Coronary artery (tissue), 2 donors: ENCODE data around the gene PPT2.
A peak's percentile ranks its signal among the peaks of the same experiment; 100 is the strongest.

Experiments
- DNase-seq: peaks from one replicate; pipeline ENCODE4 v3.0.0-alpha.2; 2017; ENCODE audit warnings: low spot score
- H3K27ac ChIP-seq, 2 donors: fragments of 200-600 bp; sonication (generic); one replicate each; pipeline ENCODE4 v1.5.1; 2016 to 2019
- H3K4me3 ChIP-seq: fragments of 200-600 bp; sonication (generic); 2 replicates; pipeline ENCODE4 v1.5.1; 2016; ENCODE audit warnings: mild to moderate bottlenecking, moderate library complexity
- TF ChIP-seq, protein P1 (sequence below): fragments of 200-600 bp; sonication (generic); IDR thresholded peaks from one replicate; pipeline ENCODE4 v1.5.1; 2019; ENCODE audit warnings: antibody characterized with exemption

The PPT2 gene

GRCh38 chr6:32176476-32177182 is 22.7 kb downstream of the PPT2 start:
- Histone ChIP-seq H3K27ac (peak overlapping the region; percentile 89 to 95), H3K4me3 (peak overlapping the region; percentile 95)
- no peak for DNase-seq
- TF ChIP-seq, protein P1, sequence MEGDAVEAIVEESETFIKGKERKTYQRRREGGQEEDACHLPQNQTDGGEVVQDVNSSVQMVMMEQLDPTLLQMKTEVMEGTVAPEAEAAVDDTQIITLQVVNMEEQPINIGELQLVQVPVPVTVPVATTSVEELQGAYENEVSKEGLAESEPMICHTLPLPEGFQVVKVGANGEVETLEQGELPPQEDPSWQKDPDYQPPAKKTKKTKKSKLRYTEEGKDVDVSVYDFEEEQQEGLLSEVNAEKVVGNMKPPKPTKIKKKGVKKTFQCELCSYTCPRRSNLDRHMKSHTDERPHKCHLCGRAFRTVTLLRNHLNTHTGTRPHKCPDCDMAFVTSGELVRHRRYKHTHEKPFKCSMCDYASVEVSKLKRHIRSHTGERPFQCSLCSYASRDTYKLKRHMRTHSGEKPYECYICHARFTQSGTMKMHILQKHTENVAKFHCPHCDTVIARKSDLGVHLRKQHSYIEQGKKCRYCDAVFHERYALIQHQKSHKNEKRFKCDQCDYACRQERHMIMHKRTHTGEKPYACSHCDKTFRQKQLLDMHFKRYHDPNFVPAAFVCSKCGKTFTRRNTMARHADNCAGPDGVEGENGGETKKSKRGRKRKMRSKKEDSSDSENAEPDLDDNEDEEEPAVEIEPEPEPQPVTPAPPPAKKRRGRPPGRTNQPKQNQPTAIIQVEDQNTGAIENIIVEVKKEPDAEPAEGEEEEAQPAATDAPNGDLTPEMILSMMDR = no peak

DNA sequence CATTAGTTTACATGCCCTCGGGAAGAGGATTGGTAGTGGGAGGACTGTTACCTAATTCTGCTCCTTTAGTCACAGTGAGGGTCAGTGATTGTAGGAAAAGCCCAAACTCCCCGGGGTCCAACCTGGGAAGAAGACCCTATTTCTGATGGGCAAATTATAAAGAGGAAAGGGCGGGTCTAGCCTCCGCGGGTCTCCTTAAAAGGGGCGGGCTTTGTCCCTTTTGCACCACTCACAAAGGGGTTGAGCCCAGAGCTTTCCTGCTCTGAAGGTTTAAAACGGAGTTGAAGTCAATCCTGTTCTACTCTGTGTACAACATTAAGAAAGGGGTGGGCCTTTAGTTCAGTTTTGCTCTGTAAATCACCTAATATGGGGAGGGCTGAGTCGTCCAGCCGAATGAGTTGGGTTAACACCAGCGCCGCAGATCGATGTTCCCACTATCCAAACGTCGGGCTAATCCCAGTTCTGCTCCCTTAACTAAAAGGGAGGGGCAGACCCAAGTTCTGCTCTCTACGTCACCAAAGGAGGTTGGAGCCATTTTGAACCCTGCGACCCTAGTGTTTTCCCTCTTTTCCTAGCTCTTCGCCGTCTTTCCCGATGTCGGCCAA is 23.3 kb downstream of the PPT2 start:
- no peak for DNase-seq
- Histone ChIP-seq H3K4me3 (peak overlapping the region; percentile 95), H3K27ac (peak overlapping the region; percentile 89 to 95)
- TF ChIP-seq, protein P1 = no peak

DNA sequence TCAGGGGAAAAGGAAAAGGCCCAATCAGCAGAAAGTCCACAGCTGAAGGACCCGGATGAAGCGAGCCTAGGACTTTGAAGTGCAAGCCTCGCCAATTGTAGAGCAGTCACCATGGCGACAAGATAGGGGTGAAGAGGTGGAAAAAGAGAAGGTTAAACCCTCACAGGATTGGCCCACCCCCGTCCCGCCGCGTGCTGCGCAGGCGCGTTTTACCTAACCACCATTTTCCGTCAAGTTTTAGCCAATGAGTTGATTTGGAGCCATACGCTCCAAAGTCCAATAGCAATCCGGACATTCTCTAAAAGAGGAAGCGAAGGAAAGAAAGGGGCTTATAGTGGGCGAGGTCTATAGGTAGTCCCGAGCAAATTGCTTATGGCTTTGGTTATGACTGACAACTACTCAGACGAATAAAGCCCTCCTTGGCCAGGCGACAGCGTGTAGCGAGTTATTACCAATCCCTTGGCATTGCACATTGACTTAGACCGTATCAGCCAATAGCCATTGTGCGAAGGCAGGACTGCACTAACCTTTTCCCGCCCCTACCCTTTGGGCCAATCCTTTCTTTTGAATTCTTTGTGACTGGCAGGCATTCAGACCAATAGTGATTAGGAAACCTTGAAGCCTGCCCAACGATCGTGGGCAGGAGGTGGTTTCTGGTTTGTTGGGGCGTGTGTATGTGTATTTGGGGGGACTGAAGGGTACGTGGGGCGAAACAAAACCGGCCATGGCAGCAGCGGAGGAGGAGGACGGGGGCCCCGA is 24.0 kb downstream of the PPT2 start, which contains the start of gene RNF5:
TSS of gene RNF5 (plus strand) at position 618 of the 759 bp plus-strand sequence. CDS start at position 725, 107 bp downstream.
- TF ChIP-seq, protein P1 = no peak
- DNase-seq = peak; percentile 99

DNA sequence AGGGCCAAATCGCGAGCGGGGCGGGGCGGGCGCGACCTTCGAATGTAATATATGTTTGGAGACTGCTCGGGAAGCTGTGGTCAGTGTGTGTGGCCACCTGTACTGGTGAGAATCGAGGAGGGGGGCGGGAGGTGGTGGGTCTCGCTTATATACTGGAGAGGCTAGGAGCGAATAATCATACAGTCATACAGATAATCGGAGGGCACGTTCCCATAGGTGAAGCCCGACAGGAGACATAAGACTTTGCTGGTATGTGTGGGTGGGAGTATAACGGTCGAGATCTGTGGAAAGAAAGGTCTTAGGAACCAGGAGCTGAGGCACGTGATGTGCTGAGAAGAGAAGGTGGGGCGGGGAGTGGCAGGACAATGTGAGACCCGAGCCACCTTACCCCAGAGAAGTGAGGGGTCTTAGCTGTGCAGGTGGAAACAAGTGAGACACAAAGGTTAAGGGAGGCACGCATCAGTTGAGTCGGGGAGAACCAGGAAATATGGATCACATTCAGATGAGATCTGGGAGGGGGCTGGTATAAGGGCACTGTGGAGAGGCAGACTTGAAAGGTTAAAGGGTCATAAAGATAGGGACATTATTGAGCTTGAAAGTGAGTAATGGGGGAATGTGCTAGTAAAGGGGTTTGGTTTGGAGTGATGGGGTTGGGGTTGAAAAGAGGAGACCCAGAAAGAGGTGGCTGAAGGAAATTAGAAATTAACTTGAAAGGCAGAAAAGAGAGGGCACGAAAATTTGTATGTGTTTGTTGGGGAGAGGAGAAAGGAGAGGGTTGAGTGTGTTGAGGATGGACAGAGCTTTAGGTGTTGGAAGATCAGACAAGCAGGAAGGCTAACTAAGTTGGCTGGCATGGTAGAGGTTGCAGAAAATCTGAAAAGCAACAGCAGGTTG is 24.9 kb downstream of the PPT2 start:
- no peak for DNase-seq
- H3K4me3 ChIP-seq = peak overlapping the region; percentile 95
- H3K27ac ChIP-seq = peak overlapping the region; percentile 89 to 95
- TF ChIP-seq, protein P1 = no peak

More for the DNA sequence above, 24.0 kb downstream of the PPT2 start, which contains the start of gene RNF5:
- Histone ChIP-seq H3K27ac (peak within 1 kb of the TSS; percentile 89 to 95), H3K4me3 (peak within 1 kb of the TSS; percentile 95)

GRCh38 chr6:32179766-32180405 is 25.9 kb downstream of the PPT2 start:
- H3K27ac ChIP-seq = peak overlapping the region; percentile 18 to 33
- TF ChIP-seq, protein P1 = no peak
- H3K4me3 ChIP-seq = no peak overlapping the region
- DNase-seq = no peak

DNA sequence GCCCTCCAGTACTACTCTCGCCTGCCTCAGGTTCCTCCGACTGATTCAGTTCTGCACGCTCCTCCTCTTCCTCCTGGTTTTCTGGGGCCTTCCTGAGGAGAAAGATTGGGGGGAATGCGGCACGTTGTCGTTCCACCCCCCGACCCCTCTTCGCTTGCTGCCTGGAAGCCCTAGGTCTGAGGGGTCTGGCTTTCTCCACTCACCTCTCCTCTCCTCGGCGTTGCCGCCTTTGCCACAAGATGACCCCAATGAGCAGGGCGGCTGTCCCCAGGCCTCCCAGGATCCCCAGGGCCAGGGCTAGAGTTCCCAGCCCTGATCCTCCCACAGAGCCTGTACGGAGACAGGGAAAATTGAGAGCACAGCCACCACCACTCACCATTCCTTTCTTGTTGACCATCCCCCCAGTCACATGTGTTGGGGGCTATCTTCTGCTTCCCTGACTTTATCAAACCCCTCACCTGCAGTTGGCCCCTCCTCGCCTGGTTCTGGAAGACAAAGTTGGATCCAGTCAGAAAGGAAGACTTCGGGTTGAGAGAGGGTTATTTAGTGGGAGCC is 27.3 kb downstream of the PPT2 start:
- Histone ChIP-seq H3K4me3 (no peak overlapping the region), H3K27ac (peak overlapping the region in 1 of 2 donors; percentile 54)
- TF ChIP-seq, protein P1 = no peak
- no peak for DNase-seq
